ENCODE results near the gene GATA1. TPM values are rescaled to one million over a fixed set of nuclear protein-coding genes. Genes with fewer than 3 reads are reported as not detected.

GATA1 gene
- total RNA-seq, 1 donor from 2014 or later: 1.6 TPM

GRCh38 chrX:48835524-48836329 lies 49.3 kb downstream of the GATA1 start, which contains the start of gene PCSK1N:
Gene PCSK1N (minus strand): TSS chrX:48835610. CDS start chrX:48835532, 78 bp downstream.
- peak within 1 kb of the TSS in 1 of 3 donors; percentile 13 for H3K4me3 ChIP-seq (ENCODE audit: low read length in 3 of 3)
- no peak within 1 kb of the TSS for H3K9ac ChIP-seq (ENCODE audit: low read depth in 1 of 3, low read length in 3 of 3)
- H3K27me3 ChIP-seq (ENCODE audit: control insufficient read depth in 3 of 3, insufficient read depth in 3 of 3, low read length in 3 of 3): peaks cover 19 to 32% (median 27%) of the 10 kb centered on the region in 3 donors

DNA sequence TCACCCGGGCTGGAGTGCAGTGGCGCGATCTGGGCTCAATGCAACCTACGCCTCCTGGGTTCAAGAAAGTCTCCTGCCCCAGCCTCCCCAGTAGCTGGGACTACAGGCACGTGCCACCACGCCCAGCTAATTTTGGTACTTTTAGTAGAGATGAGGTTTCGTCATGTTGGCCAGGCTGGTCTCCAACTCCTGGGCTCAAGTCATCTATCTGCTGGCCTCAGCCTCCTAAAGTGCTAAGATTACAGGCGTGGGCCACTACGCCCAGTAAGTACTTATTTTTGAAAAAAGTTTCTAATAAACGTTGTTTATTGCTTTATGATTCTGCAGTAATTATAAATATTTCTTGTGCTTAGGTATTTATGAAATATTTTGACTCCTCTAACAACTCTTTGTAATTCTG lies 53.3 kb downstream of the GATA1 start:
- H3K36me3 ChIP-seq (ENCODE audit: control insufficient read depth in 3 of 3, insufficient read depth in 3 of 3, low read length in 3 of 3): no peaks in the 10 kb centered on the region
- H3K27me3 ChIP-seq (ENCODE audit: control insufficient read depth in 3 of 3, insufficient read depth in 3 of 3, low read length in 3 of 3): peaks cover 4 to 6% (median 4%) of the 10 kb centered on the region in 3 donors

More at GRCh38 chrX:48835524-48836329, 49.3 kb downstream of the GATA1 start, which contains the start of gene PCSK1N:
- no peaks in the 10 kb centered on the region for H3K36me3 ChIP-seq (ENCODE audit: control insufficient read depth in 3 of 3, insufficient read depth in 3 of 3, low read length in 3 of 3)
- peaks cover 0 to 5% (median 0%) of the 10 kb centered on the region in 3 donors for H3K4me1 ChIP-seq (ENCODE audit: control insufficient read depth in 3 of 3, insufficient read depth in 3 of 3, low read length in 3 of 3)
- H3K9me3 ChIP-seq (ENCODE audit: control insufficient read depth in 3 of 3, low read length in 3 of 3): no peaks in the 10 kb centered on the region
- H3K27ac ChIP-seq (ENCODE audit: low read depth, low read length): no peak within 1 kb of the TSS

More for the DNA sequence above, 53.3 kb downstream of the GATA1 start:
- Histone ChIP-seq H3K27ac (ENCODE audit: low read depth, low read length) (no peak overlapping the region), H3K4me1 (ENCODE audit: control insufficient read depth in 3 of 3, insufficient read depth in 3 of 3, low read length in 3 of 3) (peaks cover 0 to 3% (median 0%) of the 10 kb centered on the region in 3 donors), H3K4me3 (ENCODE audit: low read length in 3 of 3) (no peak overlapping the region), H3K9me3 (ENCODE audit: control insufficient read depth in 3 of 3, low read length in 3 of 3) (no peaks in the 10 kb centered on the region), H3K9ac (ENCODE audit: low read depth in 1 of 3, low read length in 3 of 3) (no peak overlapping the region)

Small RNA genes lying within 50 kb of the gene (small RNA-seq; reads per million reads assigned to genes)
- gene RNU6-29P: not detected

Other genes starting within 250 kb of the GATA1 start
- gene TBC1D25, start 246.9 kb upstream of the GATA1 start, total RNA-seq: 2.1 TPM
- gene RBM3, start 212.1 kb upstream of the GATA1 start, total RNA-seq: 196 TPM
- 50.6 TPM for gene WDR13, start 189.1 kb upstream of the GATA1 start, total RNA-seq
- gene WAS, start 102.8 kb upstream of the GATA1 start, total RNA-seq: 1.0 TPM
- gene SUV39H1, start 89.9 kb upstream of the GATA1 start, total RNA-seq: 2.6 TPM
- not detected for gene GLOD5, start 24.8 kb upstream of the GATA1 start, total RNA-seq
- 79.3 TPM for gene HDAC6, start 15.5 kb downstream of the GATA1 start, total RNA-seq
- not detected for gene ERAS, start 39.9 kb downstream of the GATA1 start, total RNA-seq
- gene PCSK1N, start 49.0 kb downstream of the GATA1 start, total RNA-seq: not detected
- 25.1 TPM for gene TIMM17B, start 111.2 kb downstream of the GATA1 start, total RNA-seq
- 45.4 TPM for gene PQBP1, start 111.3 kb downstream of the GATA1 start, total RNA-seq
- 6.3 TPM for gene SLC35A2, start 125.1 kb downstream of the GATA1 start, total RNA-seq
- gene PIM2, start 132.4 kb downstream of the GATA1 start, total RNA-seq: 3.1 TPM
- gene OTUD5, start 171.0 kb downstream of the GATA1 start, total RNA-seq: 16.2 TPM
- gene KCND1, start 185.3 kb downstream of the GATA1 start, total RNA-seq: 0.52 TPM
- 10.4 TPM for gene GRIPAP1, start 215.7 kb downstream of the GATA1 start, total RNA-seq